Measurements from ENCODE around the gene COLEC11.

COLEC11 gene

DNA sequence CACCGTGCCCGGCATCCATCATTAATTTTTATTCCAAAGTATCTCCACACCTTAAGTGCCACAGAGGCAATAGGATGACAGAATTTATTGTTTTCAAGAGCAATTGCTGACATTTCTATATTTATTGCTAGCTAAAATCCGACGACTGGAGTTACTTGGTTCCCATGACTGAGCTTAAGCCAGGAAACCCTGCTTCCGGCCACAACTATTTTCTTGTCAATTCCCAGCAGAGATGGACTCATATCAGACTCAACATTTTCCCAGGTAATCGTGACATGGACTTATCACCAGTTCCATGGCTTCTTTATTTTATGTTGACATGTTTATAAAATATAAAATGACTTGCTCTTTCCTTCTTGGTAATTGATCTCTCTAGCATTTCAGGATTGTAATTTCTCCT, 87.9 kb downstream of the COLEC11 start:
- no peaks in the 10 kb centered on the region for H3K27me3 ChIP-seq (ENCODE audit: insufficient read depth, low read length)
- no peaks in the 10 kb centered on the region for H3K36me3 ChIP-seq (ENCODE audit: insufficient read depth, low read length)
- no peaks in the 10 kb centered on the region for H3K9me3 ChIP-seq (ENCODE audit: insufficient read depth, low read depth, low read length)
- H3K9ac ChIP-seq (ENCODE audit: low read depth, low read length) = no peak overlapping the region
- H3K27ac ChIP-seq (ENCODE audit: low read depth, low read length) = no peak overlapping the region
- H3K4me3 ChIP-seq (ENCODE audit: low read length) = no peak overlapping the region
- H3K4me1 ChIP-seq (ENCODE audit: insufficient read depth, low read length) = no peaks in the 10 kb centered on the region
- WGBS = 96% methylated on average over 6 of the region's 6 CpGs

- no peak overlapping the region for H3K9ac ChIP-seq (ENCODE audit: low read depth, low read length)
- H3K36me3 ChIP-seq (ENCODE audit: insufficient read depth, low read length) = no peaks in the 10 kb centered on the region
- no peaks in the 10 kb centered on the region for H3K4me1 ChIP-seq (ENCODE audit: insufficient read depth, low read length)
- H3K9me3 ChIP-seq (ENCODE audit: insufficient read depth, low read depth, low read length) = no peaks in the 10 kb centered on the region
- H3K27me3 ChIP-seq (ENCODE audit: insufficient read depth, low read length) = no peaks in the 10 kb centered on the region
- no peak overlapping the region for H3K4me3 ChIP-seq (ENCODE audit: low read length)
- H3K27ac ChIP-seq (ENCODE audit: low read depth, low read length) = no peak overlapping the region
- WGBS = 57% methylated on average over 3 of the region's 3 CpGs
Measured at GRCh38 chr2:3683748-3684454, 89.0 kb downstream of the COLEC11 start.

- Histone ChIP-seq H3K9me3 (ENCODE audit: insufficient read depth, low read depth, low read length) (0 out of 2 replicates have a peak, but pooled peaks cover 9% of the 10 kb centered on the region), H3K4me3 (ENCODE audit: low read length) (no peak overlapping the region), H3K36me3 (ENCODE audit: insufficient read depth, low read length) (no peaks in the 10 kb centered on the region), H3K27me3 (ENCODE audit: insufficient read depth, low read length) (no peaks in the 10 kb centered on the region), H3K9ac (ENCODE audit: low read depth, low read length) (no peak overlapping the region), H3K27ac (ENCODE audit: low read depth, low read length) (no peak overlapping the region), H3K4me1 (ENCODE audit: insufficient read depth, low read length) (no peaks in the 10 kb centered on the region)
Measured at GRCh38 chr2:3689998-3690748, 95.3 kb downstream of the COLEC11 start.

- no peaks in the 10 kb centered on the region for H3K27me3 ChIP-seq (ENCODE audit: insufficient read depth, low read length)
- 0 out of 2 replicates have a peak, but pooled peaks cover 9% of the 10 kb centered on the region for H3K9me3 ChIP-seq (ENCODE audit: insufficient read depth, low read depth, low read length)
- no peak overlapping the region for H3K9ac ChIP-seq (ENCODE audit: low read depth, low read length)
- H3K27ac ChIP-seq (ENCODE audit: low read depth, low read length) = no peak overlapping the region
- H3K4me3 ChIP-seq (ENCODE audit: low read length) = no peak overlapping the region
- H3K36me3 ChIP-seq (ENCODE audit: insufficient read depth, low read length) = no peaks in the 10 kb centered on the region
- H3K4me1 ChIP-seq (ENCODE audit: insufficient read depth, low read length) = no peaks in the 10 kb centered on the region
Measured at GRCh38 chr2:3692375-3692774, 97.5 kb downstream of the COLEC11 start.

Data from HUES64 (cell line).